Fibroblast of lung (primary cell): ENCODE results near the gene NRARP.

ENCODE experiments used
- EZH2 ChIP-seq: IDR thresholded peaks from 2 replicates; pipeline ENCODE4 v1.5.1; 2012; ENCODE audit warnings: low read length, control low read depth, mild to moderate bottlenecking; ENCODE audit errors: missing control alignments
- TF ChIP-seq, protein P1 (sequence below), 2 donors: IDR thresholded peaks in 1 of 2; conservative IDR thresholded peaks in 1 of 2; 1 replicate in 1 of 2; 2 replicates in 1 of 2; pipeline ENCODE4 v1.5.1; 2011 to 2012; ENCODE audit warnings: low read length in 2 of 2, control low read depth in 1 of 2, inconsistent platforms in 1 of 2, low read depth in 1 of 2, mild to moderate bottlenecking in 1 of 2

DNA sequence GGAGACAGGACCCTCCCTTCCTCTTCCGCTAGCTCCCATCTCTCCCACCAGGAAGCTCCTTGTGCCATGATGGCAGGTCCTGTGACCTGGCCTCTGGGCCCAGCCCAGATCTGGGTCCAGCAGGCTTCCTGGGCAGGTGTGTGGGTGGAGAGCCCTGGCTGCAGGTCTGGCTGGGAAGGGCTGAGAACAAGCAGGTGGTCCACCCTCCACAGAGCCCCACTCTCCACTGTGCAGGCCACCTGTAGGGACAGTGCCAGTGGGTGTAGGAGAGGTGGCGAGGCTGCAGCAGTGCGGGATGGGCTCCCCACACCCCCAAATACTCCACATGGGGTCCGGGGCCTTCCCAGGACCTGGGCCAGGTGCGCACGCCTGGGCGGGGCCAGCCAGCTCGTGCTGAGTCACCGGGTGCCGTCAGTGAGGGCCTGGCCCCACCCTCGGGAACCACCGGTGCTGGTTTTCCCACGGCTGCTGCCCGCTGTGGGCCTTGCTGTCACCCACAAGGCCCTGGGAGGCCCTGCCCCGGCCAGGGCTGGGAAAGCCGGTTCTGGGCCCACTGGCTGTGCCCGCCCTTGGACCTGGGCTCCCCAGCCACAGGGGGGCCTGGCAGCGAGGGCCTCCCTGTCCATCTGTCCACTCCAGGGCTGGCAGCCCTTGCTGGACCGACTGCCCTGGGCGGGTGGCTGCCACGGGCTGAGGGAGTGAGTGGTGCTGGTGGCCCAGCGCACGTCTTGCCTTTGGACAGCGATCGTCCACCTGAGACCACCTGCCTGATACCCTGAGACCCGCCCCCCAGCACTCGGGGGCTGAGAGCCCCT is 9.3 kb upstream of the NRARP start:
- TF ChIP-seq, protein P1, sequence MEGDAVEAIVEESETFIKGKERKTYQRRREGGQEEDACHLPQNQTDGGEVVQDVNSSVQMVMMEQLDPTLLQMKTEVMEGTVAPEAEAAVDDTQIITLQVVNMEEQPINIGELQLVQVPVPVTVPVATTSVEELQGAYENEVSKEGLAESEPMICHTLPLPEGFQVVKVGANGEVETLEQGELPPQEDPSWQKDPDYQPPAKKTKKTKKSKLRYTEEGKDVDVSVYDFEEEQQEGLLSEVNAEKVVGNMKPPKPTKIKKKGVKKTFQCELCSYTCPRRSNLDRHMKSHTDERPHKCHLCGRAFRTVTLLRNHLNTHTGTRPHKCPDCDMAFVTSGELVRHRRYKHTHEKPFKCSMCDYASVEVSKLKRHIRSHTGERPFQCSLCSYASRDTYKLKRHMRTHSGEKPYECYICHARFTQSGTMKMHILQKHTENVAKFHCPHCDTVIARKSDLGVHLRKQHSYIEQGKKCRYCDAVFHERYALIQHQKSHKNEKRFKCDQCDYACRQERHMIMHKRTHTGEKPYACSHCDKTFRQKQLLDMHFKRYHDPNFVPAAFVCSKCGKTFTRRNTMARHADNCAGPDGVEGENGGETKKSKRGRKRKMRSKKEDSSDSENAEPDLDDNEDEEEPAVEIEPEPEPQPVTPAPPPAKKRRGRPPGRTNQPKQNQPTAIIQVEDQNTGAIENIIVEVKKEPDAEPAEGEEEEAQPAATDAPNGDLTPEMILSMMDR (conservative IDR thresholded peaks at IDR 0.05 in 1 of 2, IDR thresholded peaks at IDR 0.05 in 1 of 2; ENCODE audit: low read depth in 1 of 2, low read length in 2 of 2): no peak
- no peak for TF ChIP-seq EZH2
